ENCODE measurements around the gene CHKA.

GRCh38 chr11:68163691-68164090 lies 42.5 kb upstream of the CHKA start:
- TF ChIP-seq CTCF (IDR thresholded peaks at IDR 0.05) (no peak), SIN3A (IDR thresholded peaks at IDR 0.05; ENCODE audit: borderline replicate concordance, low read depth, low read length) (no peak), GATA2 (CRISPR knock-in tag; IDR thresholded peaks at IDR 0.05) (no peak), POLR2AphosphoS5 (IDR thresholded peaks at IDR 0.05; ENCODE audit: low read depth, low read length) (no peak), EZH2phosphoT487 (IDR thresholded peaks at IDR 0.05; ENCODE audit: borderline replicate concordance, low read depth) (no peak), MXI1 (IDR thresholded peaks at IDR 0.05; ENCODE audit: low read depth, low read length) (no peak), REST (IDR thresholded peaks at IDR 0.05; ENCODE audit: low read depth, low read length) (no peak), CHD2 (IDR thresholded peaks at IDR 0.05; ENCODE audit: low read length, partially characterized antibody) (no peak), YY1 (IDR thresholded peaks at IDR 0.05; ENCODE audit: low read depth) (no peak), MAX (IDR thresholded peaks at IDR 0.05; ENCODE audit: low read depth) (no peak), FOXJ3 (CRISPR knock-in tag; IDR thresholded peaks at IDR 0.05) (no peak), EP300 (IDR thresholded peaks at IDR 0.05; ENCODE audit: borderline replicate concordance in 1 of 2, low read depth in 1 of 2, low read length in 1 of 2) (no peak), PBX3 (IDR thresholded peaks at IDR 0.05) (no peak)

Data from SK-N-SH (cell line).